HEK293T (cell line): ENCODE data around the gene SIGLEC9.

ENCODE experiments used
- CTCF ChIA-PET: fragments of 350-600 bp; formaldehyde crosslinking; extraction: SDS; loops from one replicate; lab custom pipeline; 2021; ENCODE audit warnings: antibody characterized with exemption, inconsistent platforms; lab: Yijun Ruan, JAX
- POLR2A ChIA-PET: fragments of 350-600 bp; formaldehyde crosslinking; extraction: SDS; loops from one replicate; lab custom pipeline; 2020; ENCODE audit warnings: antibody characterized with exemption, inconsistent platforms; lab: Yijun Ruan, JAX
- DNase-seq: peaks from one replicate; pipeline ENCODE4 v3.0.0; 2012; ENCODE audit warnings: mixed read lengths; ENCODE audit errors: extremely low spot score
- ARNT ChIP-seq: fragments of 450-650 bp; IDR thresholded peaks from 2 replicates; pipeline ENCODE4 v1.6.1; 2017; ENCODE audit warnings: mild to moderate bottlenecking
- BHLHE40 ChIP-seq: fragments of 450-650 bp; IDR thresholded peaks from 2 replicates; pipeline ENCODE4 v1.6.1; 2016; ENCODE audit warnings: mild to moderate bottlenecking, moderate library complexity, borderline replicate concordance
- CTBP1 ChIP-seq: fragments of 450-650 bp; IDR thresholded peaks from 2 replicates; pipeline ENCODE4 v1.6.1; 2016; ENCODE audit warnings: borderline replicate concordance
- ELF4 ChIP-seq: fragments of 450-650 bp; IDR thresholded peaks from 2 replicates; pipeline ENCODE4 v1.6.1; 2017; ENCODE audit warnings: antibody characterized with exemption
- FOXA1 ChIP-seq: fragments of 450-650 bp; IDR thresholded peaks from 2 replicates; pipeline ENCODE4 v1.6.1; 2016; ENCODE audit warnings: mild to moderate bottlenecking
- FOXK2 ChIP-seq: fragments of 450-650 bp; IDR thresholded peaks from 2 replicates; pipeline ENCODE4 v1.6.1; 2016; ENCODE audit warnings: mild to moderate bottlenecking
- FOXM1 ChIP-seq: fragments of 450-650 bp; IDR thresholded peaks from 2 replicates; pipeline ENCODE4 v1.6.1; 2017; ENCODE audit warnings: mild to moderate bottlenecking, borderline replicate concordance
- HDGF ChIP-seq: fragments of 450-650 bp; IDR thresholded peaks from 2 replicates; pipeline ENCODE4 v1.6.1; 2017; ENCODE audit warnings: antibody characterized with exemption, borderline replicate concordance
- L3MBTL2 ChIP-seq: fragments of 450-650 bp; conservative IDR thresholded peaks from 2 replicates; pipeline ENCODE4 v1.6.1; 2016; ENCODE audit warnings: mild to moderate bottlenecking
- LEF1 ChIP-seq: fragments of 450-650 bp; IDR thresholded peaks from 2 replicates; pipeline ENCODE4 v1.6.1; 2017; ENCODE audit warnings: mild to moderate bottlenecking, borderline replicate concordance
- NFRKB ChIP-seq: fragments of 450-650 bp; IDR thresholded peaks from 2 replicates; pipeline ENCODE4 v1.6.1; 2016; ENCODE audit warnings: mild to moderate bottlenecking, moderate library complexity
- SP1 ChIP-seq: fragments of 450-650 bp; IDR thresholded peaks from 2 replicates; pipeline ENCODE4 v1.6.1; 2017
- SUZ12 ChIP-seq: fragments of 450-650 bp; IDR thresholded peaks from 2 replicates; pipeline ENCODE4 v1.6.1; 2016; ENCODE audit warnings: mild to moderate bottlenecking
- TARDBP ChIP-seq: fragments of 450-650 bp; IDR thresholded peaks from 2 replicates; pipeline ENCODE4 v1.6.1; 2016
- ZNF384 ChIP-seq: fragments of 450-650 bp; IDR thresholded peaks from 2 replicates; pipeline ENCODE4 v1.6.1; 2016
- TF ChIP-seq, protein P1 (sequence below): fragments of 450-650 bp; IDR thresholded peaks from 2 replicates; pipeline ENCODE4 v1.6.1; 2016

Gene SIGLEC9

DNA sequence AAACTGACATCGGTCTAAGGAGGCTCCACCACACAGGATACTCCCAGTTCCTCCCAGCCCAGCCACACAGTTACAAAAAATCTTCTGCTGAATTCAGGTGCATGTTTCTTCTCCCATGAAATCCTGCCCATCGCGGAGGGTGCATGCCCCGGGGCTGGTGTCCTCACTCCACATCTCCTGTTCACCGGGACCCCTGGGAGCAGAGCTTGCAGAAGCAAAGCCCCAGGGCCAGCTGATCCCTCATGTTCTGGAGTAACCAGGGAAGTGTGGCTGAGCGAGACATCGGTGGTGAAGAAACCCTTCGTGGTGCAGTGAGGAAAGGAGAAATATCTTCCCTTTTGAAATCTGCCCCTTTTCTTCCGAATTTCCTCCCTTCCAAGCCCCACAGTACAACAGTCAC, 904 bp upstream of the SIGLEC9 start:
- no peak for DNase-seq

DNA sequence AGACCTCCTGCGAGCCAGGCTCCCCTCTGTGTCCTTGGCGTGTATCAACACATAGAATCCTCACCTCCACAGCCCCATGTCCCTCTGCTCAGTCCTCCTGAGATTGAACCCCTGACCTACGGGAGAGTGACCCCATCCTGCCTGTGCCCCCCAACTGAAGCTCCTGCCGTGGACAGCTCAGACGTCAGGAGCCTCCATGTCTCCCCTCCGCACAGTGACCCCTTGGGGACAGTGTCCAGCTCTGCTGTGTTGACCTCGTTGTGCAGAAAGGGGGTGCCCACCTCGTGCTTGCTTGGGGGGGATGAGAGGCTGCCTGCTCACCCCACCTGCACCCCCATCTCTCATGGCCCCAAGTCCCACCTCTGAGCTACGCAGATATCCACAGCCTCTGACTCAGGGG, 490 bp upstream of the SIGLEC9 start:
- TF ChIP-seq NFRKB, result no peak
- TF ChIP-seq ZNF384, result no peak
- no peak for TF ChIP-seq SP1
- ChIA-PET CTCF (no interaction called here), POLR2A (interaction anchor here (0.5 kb wide), 1 partner anchor 36 kb away, joined by 3 read pairs; no protein-coding TSS in a partner anchor)
- DNase-seq, result no peak

More for the DNA sequence above, 904 bp upstream of the SIGLEC9 start:
- ChIA-PET CTCF (no interaction called here), POLR2A (no interaction called here)
- TF ChIP-seq HDGF (no peak), ZNF384 (no peak), BHLHE40 (no peak), ELF4 (no peak)

DNA sequence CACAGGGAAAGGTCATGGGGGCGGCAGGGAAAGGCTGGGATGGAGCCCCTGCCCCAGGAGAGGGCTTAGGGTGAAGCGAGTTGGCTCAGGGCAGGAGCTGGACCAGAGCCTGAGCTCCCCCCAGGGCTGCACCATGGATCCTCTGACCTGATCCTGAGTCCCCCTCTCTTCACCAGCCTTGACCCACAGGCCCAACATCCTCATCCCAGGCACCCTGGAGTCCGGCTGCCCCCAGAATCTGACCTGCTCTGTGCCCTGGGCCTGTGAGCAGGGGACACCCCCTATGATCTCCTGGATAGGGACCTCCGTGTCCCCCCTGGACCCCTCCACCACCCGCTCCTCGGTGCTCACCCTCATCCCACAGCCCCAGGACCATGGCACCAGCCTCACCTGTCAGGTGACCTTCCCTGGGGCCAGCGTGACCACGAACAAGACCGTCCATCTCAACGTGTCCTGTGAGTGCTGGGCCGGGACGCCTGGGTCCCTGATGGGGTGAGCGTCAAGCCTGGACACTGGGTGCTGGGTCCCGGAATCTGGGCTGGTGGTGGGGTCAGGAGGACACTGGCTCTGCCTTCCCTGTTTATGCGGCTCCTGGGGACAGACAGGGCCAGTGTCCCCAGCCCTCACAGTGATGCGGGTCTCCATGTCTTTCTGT, 842 bp downstream of the SIGLEC9 start:
- no peak for DNase-seq
- ChIA-PET POLR2A (no interaction called here), CTCF (interaction anchor here (0.5 kb wide), 1 partner anchor 14 kb away, joined by 3 read pairs; no protein-coding TSS in a partner anchor)
- TF ChIP-seq HDGF (no peak), TARDBP (no peak), ZNF384 (no peak), L3MBTL2 (no peak), FOXK2 (no peak), ARNT (no peak)
- TF ChIP-seq, protein P1, sequence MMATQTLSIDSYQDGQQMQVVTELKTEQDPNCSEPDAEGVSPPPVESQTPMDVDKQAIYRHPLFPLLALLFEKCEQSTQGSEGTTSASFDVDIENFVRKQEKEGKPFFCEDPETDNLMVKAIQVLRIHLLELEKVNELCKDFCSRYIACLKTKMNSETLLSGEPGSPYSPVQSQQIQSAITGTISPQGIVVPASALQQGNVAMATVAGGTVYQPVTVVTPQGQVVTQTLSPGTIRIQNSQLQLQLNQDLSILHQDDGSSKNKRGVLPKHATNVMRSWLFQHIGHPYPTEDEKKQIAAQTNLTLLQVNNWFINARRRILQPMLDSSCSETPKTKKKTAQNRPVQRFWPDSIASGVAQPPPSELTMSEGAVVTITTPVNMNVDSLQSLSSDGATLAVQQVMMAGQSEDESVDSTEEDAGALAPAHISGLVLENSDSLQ, result no peak

DNA sequence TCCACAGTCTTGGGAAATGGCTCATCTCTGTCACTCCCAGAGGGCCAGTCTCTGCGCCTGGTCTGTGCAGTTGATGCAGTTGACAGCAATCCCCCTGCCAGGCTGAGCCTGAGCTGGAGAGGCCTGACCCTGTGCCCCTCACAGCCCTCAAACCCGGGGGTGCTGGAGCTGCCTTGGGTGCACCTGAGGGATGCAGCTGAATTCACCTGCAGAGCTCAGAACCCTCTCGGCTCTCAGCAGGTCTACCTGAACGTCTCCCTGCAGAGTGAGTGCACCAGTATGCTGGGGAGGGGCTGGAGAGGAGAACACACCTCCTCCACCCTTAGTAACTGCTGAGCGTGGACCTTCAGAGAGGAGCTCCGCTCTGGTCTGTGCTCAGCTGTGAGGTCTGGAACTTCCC, 2.3 kb downstream of the SIGLEC9 start:
- POLR2A ChIA-PET, result no interaction called here
- no peak for TF ChIP-seq LEF1
- no peak for TF ChIP-seq BHLHE40
- TF ChIP-seq, protein P1, result no peak
- TF ChIP-seq HDGF, result no peak
- TF ChIP-seq L3MBTL2, result no peak
- TF ChIP-seq FOXK2, result no peak
- no peak for TF ChIP-seq FOXA1
- TF ChIP-seq FOXM1, result no peak
- no peak for DNase-seq
- CTCF ChIA-PET, result no interaction called here

DNA sequence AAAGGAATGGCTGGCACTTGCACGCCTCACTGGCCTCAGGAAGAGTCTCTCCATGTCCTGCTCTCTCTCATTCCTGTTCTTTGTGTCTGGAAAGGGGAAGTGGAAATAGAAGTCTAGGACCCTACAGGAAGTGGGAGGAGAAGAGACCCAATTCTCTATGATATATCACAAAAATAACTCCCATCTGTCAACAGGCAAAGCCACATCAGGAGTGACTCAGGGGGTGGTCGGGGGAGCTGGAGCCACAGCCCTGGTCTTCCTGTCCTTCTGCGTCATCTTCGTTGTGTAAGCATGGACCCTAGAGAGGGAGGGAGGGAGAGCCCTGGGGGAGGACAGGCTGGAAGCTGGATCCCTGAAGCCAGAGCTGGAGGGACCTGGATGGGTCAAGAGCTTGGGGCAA, 3.0 kb downstream of the SIGLEC9 start:
- no peak for DNase-seq
- POLR2A ChIA-PET, result no interaction called here
- CTCF ChIA-PET, result interaction anchor here (0.7 kb wide), 1 partner anchor 110 kb away, joined by 3 read pairs; no protein-coding TSS in a partner anchor
- no peak for TF ChIP-seq FOXM1

DNA sequence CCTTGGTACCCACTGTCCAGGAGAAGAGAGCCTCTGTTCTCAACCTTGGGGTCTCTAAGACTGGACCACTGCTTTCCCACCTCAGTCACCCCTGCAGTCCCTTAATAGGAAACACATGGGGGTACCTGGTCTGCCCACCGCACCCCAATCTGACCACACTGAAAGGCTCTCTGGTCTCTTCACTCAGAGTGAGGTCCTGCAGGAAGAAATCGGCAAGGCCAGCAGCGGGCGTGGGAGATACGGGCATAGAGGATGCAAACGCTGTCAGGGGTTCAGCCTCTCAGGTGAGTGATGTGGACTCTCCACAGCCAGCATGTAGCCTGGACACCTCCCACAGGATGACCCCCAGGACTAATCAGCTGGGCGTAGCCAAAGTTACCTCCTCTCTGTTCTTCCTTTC, 3.5 kb downstream of the SIGLEC9 start:
- no peak for TF ChIP-seq LEF1
- no peak for TF ChIP-seq FOXA1
- TF ChIP-seq CTBP1, result no peak
- no peak for TF ChIP-seq FOXK2
- TF ChIP-seq BHLHE40, result no peak
- DNase-seq, result no peak
- ChIA-PET CTCF (interaction anchor here (0.7 kb wide), 1 partner anchor 111 kb away, joined by 3 read pairs; no protein-coding TSS in a partner anchor), POLR2A (no interaction called here)

DNA sequence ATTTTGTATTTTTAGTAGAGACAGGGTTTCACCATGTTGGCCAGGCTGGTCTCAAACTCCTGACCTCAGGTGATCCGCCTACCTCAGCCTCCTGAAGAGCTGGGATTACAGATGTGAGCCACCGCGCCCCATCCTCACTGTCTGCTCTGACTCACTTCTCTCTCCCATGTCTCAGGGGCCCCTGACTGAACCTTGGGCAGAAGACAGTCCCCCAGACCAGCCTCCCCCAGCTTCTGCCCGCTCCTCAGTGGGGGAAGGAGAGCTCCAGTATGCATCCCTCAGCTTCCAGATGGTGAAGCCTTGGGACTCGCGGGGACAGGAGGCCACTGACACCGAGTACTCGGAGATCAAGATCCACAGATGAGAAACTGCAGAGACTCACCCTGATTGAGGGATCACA, 5.0 kb downstream of the SIGLEC9 start:
- TF ChIP-seq L3MBTL2 (no peak), SUZ12 (no peak), FOXA1 (no peak), HDGF (no peak), ZNF384 (no peak), LEF1 (no peak), NFRKB (no peak), ARNT (no peak), FOXK2 (no peak), TARDBP (no peak), BHLHE40 (no peak), FOXM1 (no peak), SP1 (no peak), CTBP1 (no peak)
- TF ChIP-seq, protein P1, result no peak
- CTCF ChIA-PET, result interaction anchor here (0.5 kb wide), 1 partner anchor 1980 kb away, joined by 4 read pairs; no protein-coding TSS in a partner anchor
- POLR2A ChIA-PET, result no interaction called here
- no peak for DNase-seq
